Measurements from ENCODE around the gene NSDHL.

DNA sequence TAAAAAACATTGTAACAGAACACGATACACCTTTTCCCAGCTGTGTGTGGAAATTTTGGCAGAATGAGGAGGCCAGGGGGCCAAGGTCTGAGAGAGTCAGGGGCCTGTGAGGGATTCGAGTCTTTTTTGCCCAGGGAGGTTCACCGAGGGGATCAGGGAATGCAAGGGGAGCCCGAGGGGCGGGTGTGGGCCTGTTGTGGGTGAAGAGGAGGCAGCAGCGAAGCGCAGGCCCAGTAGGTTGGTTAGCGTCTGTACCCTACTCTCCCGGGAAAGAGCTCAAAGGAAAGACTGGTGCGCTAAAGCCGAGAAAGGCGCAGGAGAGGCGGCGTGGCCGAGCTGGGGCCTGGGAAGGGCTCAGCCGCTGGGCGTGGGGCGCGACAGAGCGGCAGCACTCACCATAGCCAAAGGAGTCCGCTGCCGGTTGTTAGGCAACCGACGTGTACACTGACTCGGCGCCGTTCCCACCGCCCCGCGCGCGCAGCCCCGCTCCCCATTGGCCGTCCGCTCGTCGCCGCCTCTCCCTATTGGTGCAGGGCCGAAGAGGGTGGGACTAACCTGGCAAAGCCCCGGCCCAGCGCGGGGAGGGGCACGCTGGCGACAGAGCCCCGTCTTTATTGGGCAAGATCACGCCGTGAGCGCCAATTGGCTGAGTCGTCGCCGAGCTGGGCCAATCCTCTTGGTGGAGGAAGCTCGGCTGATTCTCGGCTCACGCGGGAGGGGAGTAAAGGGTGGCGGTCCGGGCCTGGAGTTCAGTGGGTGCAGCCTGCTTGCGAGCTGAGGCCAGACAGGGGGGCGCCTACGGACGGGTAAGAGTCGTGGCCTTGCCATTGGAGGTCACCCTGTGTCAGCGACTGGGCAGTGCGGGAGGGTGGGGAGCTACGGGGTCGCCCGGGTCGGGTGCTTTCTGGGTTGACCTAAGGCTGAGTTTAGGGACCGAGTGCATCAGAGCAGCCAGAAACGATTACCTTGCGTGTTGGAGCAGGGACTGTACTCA is at the start of gene NSDHL, which contains the start of gene CETN2:
- TF ChIP-seq, protein P1, sequence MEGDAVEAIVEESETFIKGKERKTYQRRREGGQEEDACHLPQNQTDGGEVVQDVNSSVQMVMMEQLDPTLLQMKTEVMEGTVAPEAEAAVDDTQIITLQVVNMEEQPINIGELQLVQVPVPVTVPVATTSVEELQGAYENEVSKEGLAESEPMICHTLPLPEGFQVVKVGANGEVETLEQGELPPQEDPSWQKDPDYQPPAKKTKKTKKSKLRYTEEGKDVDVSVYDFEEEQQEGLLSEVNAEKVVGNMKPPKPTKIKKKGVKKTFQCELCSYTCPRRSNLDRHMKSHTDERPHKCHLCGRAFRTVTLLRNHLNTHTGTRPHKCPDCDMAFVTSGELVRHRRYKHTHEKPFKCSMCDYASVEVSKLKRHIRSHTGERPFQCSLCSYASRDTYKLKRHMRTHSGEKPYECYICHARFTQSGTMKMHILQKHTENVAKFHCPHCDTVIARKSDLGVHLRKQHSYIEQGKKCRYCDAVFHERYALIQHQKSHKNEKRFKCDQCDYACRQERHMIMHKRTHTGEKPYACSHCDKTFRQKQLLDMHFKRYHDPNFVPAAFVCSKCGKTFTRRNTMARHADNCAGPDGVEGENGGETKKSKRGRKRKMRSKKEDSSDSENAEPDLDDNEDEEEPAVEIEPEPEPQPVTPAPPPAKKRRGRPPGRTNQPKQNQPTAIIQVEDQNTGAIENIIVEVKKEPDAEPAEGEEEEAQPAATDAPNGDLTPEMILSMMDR (IDR thresholded peaks at IDR 0.05) = no peak
- no peak for TF ChIP-seq ZFX (IDR thresholded peaks at IDR 0.05; ENCODE audit: borderline replicate concordance)
